ENCODE data around the gene IER3IP1. TPM values are rescaled to one million over a fixed set of nuclear protein-coding genes. Genes with fewer than 3 reads are reported as not detected.
"Not testable (repeated sequence)": the region's sequence is repeated elsewhere in the genome, so short reads cannot be mapped to it uniquely, and the experiment has no call there.

IER3IP1 gene
- total RNA-seq, 4 donors from 2014 or later, result 13.0 to 17.0 (median 14.3) TPM

DNA sequence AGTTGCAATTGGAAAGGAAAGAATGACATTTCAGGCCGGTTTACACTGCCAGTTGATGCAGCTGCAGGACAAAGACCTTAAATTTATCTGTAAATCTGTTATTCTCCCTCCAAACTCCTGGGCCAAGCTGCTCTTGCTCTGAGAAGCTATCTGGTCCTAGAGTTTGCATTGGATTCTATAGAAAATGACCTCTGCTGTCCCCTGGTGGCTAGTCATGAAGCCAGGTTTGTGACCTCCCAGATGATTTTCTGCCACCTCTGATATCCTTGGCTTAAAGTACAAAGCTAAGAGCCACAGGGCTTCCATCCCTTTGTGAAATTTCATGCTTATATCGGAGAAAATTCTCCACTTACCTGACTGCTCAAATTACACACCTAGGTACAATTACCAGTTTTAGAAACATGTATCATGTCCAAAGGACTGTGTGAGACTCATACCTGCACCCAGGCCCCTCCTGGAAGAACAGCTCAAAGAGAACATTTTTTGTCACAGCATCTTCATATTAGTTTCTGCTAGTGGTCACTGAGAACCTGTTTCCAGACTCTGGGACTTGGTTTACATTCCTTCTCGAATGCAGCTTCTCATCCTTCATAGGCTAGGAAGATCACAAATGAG lies 28.9 kb upstream of the IER3IP1 start:
- no peaks in the 10 kb centered on the region for H3K36me3 ChIP-seq
- H3K9me3 ChIP-seq, result no peaks in the 10 kb centered on the region
- H3K4me1 ChIP-seq, result no peaks in the 10 kb centered on the region
- in situ Hi-C loops (cut with MboI; ENCODE audit: low sequenced_read_pairs in 4 of 4) (loop anchor here (5.0 to 25.0 kb wide), 3 partner anchors 108 to 532 kb away; no protein-coding TSS in a partner anchor), intact Hi-C loops (cut with DNase I; ENCODE audit: low total_unique reads) (loop anchor here (1.0 kb wide), 2 partner anchors 105 to 155 kb away; no protein-coding TSS in a partner anchor)
- H3K27me3 ChIP-seq, result no peaks in the 10 kb centered on the region
- no peak overlapping the region for H3K27ac ChIP-seq
- TF ChIP-seq, protein P1, sequence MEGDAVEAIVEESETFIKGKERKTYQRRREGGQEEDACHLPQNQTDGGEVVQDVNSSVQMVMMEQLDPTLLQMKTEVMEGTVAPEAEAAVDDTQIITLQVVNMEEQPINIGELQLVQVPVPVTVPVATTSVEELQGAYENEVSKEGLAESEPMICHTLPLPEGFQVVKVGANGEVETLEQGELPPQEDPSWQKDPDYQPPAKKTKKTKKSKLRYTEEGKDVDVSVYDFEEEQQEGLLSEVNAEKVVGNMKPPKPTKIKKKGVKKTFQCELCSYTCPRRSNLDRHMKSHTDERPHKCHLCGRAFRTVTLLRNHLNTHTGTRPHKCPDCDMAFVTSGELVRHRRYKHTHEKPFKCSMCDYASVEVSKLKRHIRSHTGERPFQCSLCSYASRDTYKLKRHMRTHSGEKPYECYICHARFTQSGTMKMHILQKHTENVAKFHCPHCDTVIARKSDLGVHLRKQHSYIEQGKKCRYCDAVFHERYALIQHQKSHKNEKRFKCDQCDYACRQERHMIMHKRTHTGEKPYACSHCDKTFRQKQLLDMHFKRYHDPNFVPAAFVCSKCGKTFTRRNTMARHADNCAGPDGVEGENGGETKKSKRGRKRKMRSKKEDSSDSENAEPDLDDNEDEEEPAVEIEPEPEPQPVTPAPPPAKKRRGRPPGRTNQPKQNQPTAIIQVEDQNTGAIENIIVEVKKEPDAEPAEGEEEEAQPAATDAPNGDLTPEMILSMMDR (IDR thresholded peaks at IDR 0.05 in 4 of 5, conservative IDR thresholded peaks at IDR 0.05 in 1 of 5), result peak; percentile 68 to 84 (median 79)
- no peak for TF ChIP-seq POLR2A (IDR thresholded peaks at IDR 0.05)
- ATAC-seq (peak; percentile 58 to 62), DNase-seq (no peak)
- H3K4me3 ChIP-seq, result no peak overlapping the region

DNA sequence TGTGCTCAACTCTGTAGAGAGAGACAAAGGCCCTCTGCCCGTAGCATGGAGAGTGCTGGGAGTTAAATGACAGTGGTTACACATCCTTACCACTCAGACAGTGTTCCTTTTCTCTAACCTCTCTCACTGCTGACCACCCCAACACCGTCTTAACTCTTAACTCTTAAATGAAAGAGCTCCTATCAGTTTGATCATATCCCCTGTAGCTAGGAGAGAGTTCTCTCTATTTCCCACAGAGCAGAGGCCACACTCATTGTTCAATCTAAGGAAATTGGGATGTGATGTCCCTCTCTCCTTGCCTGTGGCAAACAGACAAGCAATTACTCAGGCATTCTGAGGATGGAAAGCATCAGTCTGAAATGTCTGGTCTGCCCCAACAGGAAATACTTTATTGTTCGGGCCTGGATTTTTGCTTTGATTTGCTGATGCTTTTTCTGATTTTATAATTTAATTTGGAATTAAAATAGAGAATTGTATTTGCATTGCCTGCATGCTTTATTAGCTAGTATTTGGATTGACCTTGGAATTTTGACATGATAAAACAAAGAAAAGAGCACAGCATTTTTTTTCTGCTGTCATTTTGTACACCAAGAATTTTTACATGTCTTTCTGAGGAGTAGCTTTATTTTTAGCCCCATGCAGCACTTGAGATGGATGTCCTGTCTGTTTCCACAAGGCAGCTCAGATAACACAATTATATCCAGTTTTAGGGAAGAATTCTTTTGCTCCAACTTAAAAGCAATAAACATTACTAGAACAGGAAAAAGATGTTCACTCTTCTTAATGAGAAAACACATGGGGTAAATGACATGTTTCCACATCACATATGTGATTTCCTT lies 27.7 kb upstream of the IER3IP1 start:
- Histone ChIP-seq H3K36me3 (no peaks in the 10 kb centered on the region), H3K9me3 (no peaks in the 10 kb centered on the region), H3K4me3 (no peak overlapping the region), H3K27me3 (no peaks in the 10 kb centered on the region), H3K27ac (no peak overlapping the region), H3K4me1 (no peaks in the 10 kb centered on the region)
- in situ Hi-C loops (cut with MboI; ENCODE audit: low sequenced_read_pairs in 4 of 4) (loop anchor here in 2 of 4 donors (10.0 to 25.0 kb wide), 2 partner anchors 109 to 533 kb away; no protein-coding TSS in a partner anchor), intact Hi-C loops (cut with DNase I; ENCODE audit: low total_unique reads) (no loop called here)
- no peak for DNase-seq
- ATAC-seq, result no peak
- TF ChIP-seq, protein P1 (IDR thresholded peaks at IDR 0.05 in 4 of 5, conservative IDR thresholded peaks at IDR 0.05 in 1 of 5), result no peak
- no peak for TF ChIP-seq POLR2A (IDR thresholded peaks at IDR 0.05)

DNA sequence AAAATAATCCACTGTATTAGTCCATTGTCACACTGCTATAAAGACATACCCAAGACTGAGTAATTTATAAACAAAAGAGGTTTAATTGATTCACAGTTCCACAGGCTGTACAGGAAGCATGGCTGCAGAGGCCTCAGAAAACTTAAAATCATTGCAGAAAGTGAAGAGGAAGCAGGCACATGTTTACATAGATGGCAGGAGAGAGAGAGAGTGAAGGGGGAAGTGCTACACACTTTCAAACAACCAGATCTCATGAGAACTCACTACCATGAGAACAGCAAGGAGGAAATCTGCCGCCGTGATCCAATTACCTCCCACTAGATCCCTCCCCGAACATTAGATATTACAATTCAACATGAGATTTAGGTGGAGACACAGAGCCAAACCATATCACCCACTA lies 19.8 kb upstream of the IER3IP1 start:
- H3K9me3 ChIP-seq; DNase-seq; ATAC-seq; in situ Hi-C loops (cut with MboI; ENCODE audit: low sequenced_read_pairs in 4 of 4); H3K27ac ChIP-seq; H3K36me3 ChIP-seq; H3K27me3 ChIP-seq; intact Hi-C loops (cut with DNase I; ENCODE audit: low total_unique reads); H3K4me3 ChIP-seq; H3K4me1 ChIP-seq: not testable (repeated sequence)

DNA sequence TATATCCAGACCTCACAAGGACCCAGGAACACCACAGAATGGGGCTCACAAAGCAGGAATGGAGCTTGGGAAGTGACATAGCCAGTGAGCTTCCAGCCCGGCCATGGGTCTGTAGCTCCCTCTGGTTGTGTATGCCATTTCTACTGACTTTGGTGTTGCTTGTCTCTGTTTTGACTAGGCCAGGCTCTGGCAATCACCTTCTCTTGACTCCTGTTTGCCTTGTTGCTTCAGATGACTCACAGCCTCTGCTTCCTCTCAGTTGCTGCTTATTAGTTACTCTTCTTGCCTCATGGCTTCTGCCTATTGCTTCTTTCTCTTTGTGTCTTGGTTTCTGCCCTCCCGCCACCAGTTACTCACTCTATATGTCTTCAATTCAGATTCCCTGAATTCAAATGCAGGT lies 15.8 kb upstream of the IER3IP1 start:
- TF ChIP-seq POLR2A (IDR thresholded peaks at IDR 0.05), result no peak
- TF ChIP-seq, protein P1 (IDR thresholded peaks at IDR 0.05 in 4 of 5, conservative IDR thresholded peaks at IDR 0.05 in 1 of 5), result no peak
- H3K4me3 ChIP-seq, result no peak overlapping the region
- peaks cover 0 to 6% (median 0%) of the 10 kb centered on the region in 3 donors for H3K27me3 ChIP-seq
- in situ Hi-C loops (cut with MboI; ENCODE audit: low sequenced_read_pairs in 4 of 4), result no loop called here
- intact Hi-C loops (cut with DNase I; ENCODE audit: low total_unique reads), result no loop called here
- no peaks in the 10 kb centered on the region for H3K4me1 ChIP-seq
- ATAC-seq (no peak), DNase-seq (no peak)
- H3K36me3 ChIP-seq, result no peaks in the 10 kb centered on the region
- no peak overlapping the region for H3K27ac ChIP-seq
- no peaks in the 10 kb centered on the region for H3K9me3 ChIP-seq

DNA sequence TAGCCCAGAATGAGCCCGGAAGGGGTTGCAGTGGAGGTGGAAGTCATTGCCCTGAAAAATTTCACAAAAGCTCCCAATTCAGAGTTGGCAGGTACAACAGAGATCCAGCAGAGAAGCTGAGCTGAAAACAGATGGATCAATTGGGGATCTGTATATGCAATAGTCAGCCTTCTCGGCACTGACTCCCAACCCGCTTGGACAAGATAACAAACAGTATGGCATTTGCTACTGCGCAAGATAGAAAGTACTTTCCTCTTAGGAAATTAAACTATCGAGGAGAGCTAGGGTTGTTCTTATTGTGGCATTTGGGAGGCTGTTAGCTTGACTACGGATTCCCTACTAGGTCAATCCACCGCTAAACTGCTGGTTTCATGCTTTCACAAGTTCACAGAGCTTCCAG lies 11.6 kb upstream of the IER3IP1 start:
- Histone ChIP-seq H3K4me3 (no peak overlapping the region), H3K27ac (no peak overlapping the region), H3K9me3 (no peaks in the 10 kb centered on the region), H3K36me3 (no peaks in the 10 kb centered on the region), H3K4me1 (no peaks in the 10 kb centered on the region), H3K27me3 (peaks cover 0 to 6% (median 0%) of the 10 kb centered on the region in 3 donors)
- intact Hi-C loops (cut with DNase I; ENCODE audit: low total_unique reads), result no loop called here
- in situ Hi-C loops (cut with MboI; ENCODE audit: low sequenced_read_pairs in 4 of 4), result no loop called here
- DNase-seq (no peak), ATAC-seq (no peak)
- TF ChIP-seq, protein P1 (IDR thresholded peaks at IDR 0.05 in 4 of 5, conservative IDR thresholded peaks at IDR 0.05 in 1 of 5), result no peak
- no peak for TF ChIP-seq POLR2A (IDR thresholded peaks at IDR 0.05)
